ENCODE results near the gene ORM1. TPM values are rescaled to one million over a fixed set of nuclear protein-coding genes. Genes with fewer than 3 reads are reported as not detected.

ORM1 gene
- total RNA-seq, 1 experiment from 2014 or later, result 4.4 TPM

GRCh38 chr9:114300846-114301797, 21.8 kb upstream of the ORM1 start:
- Mint-ChIP-seq H3K27ac (peak overlapping the region in 1 of 3 experiments; percentile 87; a peak in 1 of 7 replicates), H3K9me3 (peaks cover 0 to under 1% of the 10 kb centered on the region in 2 experiments; a peak in 1 of 5 replicates), H3K4me1 (peaks cover 4 to 5% of the 10 kb centered on the region in 2 experiments; a peak in 2 of 4 replicates), H3K4me3 (no peak overlapping the region; a peak in 1 of 5 replicates), H3K36me3 (ENCODE audit: insufficient read depth in 1 of 3, low read depth in 3 of 3) (peaks cover 2 to 10% (median 3%) of the 10 kb centered on the region in 3 experiments; a peak in 6 of 7 replicates), H3K27me3 (ENCODE audit: low read depth) (no peaks in the 10 kb centered on the region)
- no peak overlapping the region for H3K23ac ChIP-seq (ENCODE audit: insufficient read length, low read depth, low read length)
- no peak overlapping the region for H3K14ac ChIP-seq (ENCODE audit: insufficient read depth, low read length)
- no peaks in the 10 kb centered on the region for H3K9me3 ChIP-seq (ENCODE audit: control insufficient read depth, low read depth, low read length)
- no peak for DNase-seq
- H4K20me1 ChIP-seq (ENCODE audit: control insufficient read depth, insufficient read depth, insufficient read length), result no peaks in the 10 kb centered on the region
- H2BK5ac ChIP-seq (ENCODE audit: insufficient read length, low read length), result no peak overlapping the region
- WGBS (ENCODE audit: extremely low coverage, insufficient read length, low lambda C conversion rate), result no CpG with 5 or more reads among the region's 31 CpGs
- no peak for TF ChIP-seq CTCF (conservative IDR thresholded peaks at IDR 0.05)
- H2BK120ac ChIP-seq (ENCODE audit: low read depth, low read length, poor library complexity, severe bottlenecking), result no peak overlapping the region
- H3K9ac ChIP-seq (ENCODE audit: extremely low read depth, insufficient read length, low read length), result no peak overlapping the region
- no peaks in the 10 kb centered on the region for H3K27me3 ChIP-seq (ENCODE audit: insufficient read depth, low read length)
- no peak overlapping the region for H2BK15ac ChIP-seq (ENCODE audit: low read depth, low read length)
- H2BK20ac ChIP-seq (ENCODE audit: low read depth, low read length, poor library complexity, severe bottlenecking), result no peak overlapping the region
- no peak overlapping the region for H2BK12ac ChIP-seq (ENCODE audit: insufficient read length, low read depth, low read length)
- H3K79me2 ChIP-seq (ENCODE audit: insufficient read depth, low read length), result no peaks in the 10 kb centered on the region
- no peaks in the 10 kb centered on the region for H3K79me1 ChIP-seq (ENCODE audit: insufficient read depth, low read depth, low read length, poor library complexity, severe bottlenecking)
- H3K56ac ChIP-seq (ENCODE audit: insufficient read length, low read depth, low read length), result no peak overlapping the region
- no peak overlapping the region for H4K8ac ChIP-seq (replicated peaks; ENCODE audit: insufficient read length, low read depth, low read length)
- no peak overlapping the region for H3K27ac ChIP-seq (ENCODE audit: insufficient read length, low read depth, low read length)
- H4K5ac ChIP-seq (ENCODE audit: insufficient read length, low read depth, low read length), result no peak overlapping the region
- no peak overlapping the region for H3K4me2 ChIP-seq (ENCODE audit: insufficient read depth, insufficient read length, low read length)
- H3K18ac ChIP-seq (ENCODE audit: insufficient read length, low read depth, low read length), result no peak overlapping the region
- no peaks in the 10 kb centered on the region for H3K23me2 ChIP-seq (ENCODE audit: insufficient read length, low read depth, low read length, poor library complexity, severe bottlenecking)
- no peak overlapping the region for H2AK5ac ChIP-seq (ENCODE audit: insufficient read length, low read length)
- H3T11ph ChIP-seq (ENCODE audit: low read length), result no peak overlapping the region
- H4K91ac ChIP-seq (ENCODE audit: insufficient read length, low read depth, low read length), result no peak overlapping the region
- H3K4me1 ChIP-seq (ENCODE audit: insufficient read depth, low read length), result no peaks in the 10 kb centered on the region
- no peak overlapping the region for H2AFZ ChIP-seq (ENCODE audit: low read length)
- H3K4ac ChIP-seq (ENCODE audit: low read depth, low read length), result no peak overlapping the region
